ENCODE results near the gene MATR3.
A peak's percentile ranks its signal among the peaks of the same experiment; 100 is the strongest.
"Not testable (repeated sequence)": the region's sequence is repeated elsewhere in the genome, so short reads cannot be mapped to it uniquely, and the experiment has no call there.

MATR3 gene

GRCh38 chr5:139263946-139264345, 29.6 kb upstream of the MATR3 start:
- no peaks in the 10 kb centered on the region for H3K9me3 Mint-ChIP-seq
- H3K4me3 Mint-ChIP-seq = no peak overlapping the region
- no peaks in the 10 kb centered on the region for H3K36me3 Mint-ChIP-seq (ENCODE audit: insufficient read depth)
- DNase-seq (ENCODE audit: low spot score in 2 of 2) (no peak), ATAC-seq (replicated peaks; ENCODE audit: extremely low read depth, poor library complexity, severe bottlenecking) (no peak)
- H3K27ac Mint-ChIP-seq (ENCODE audit: low read depth) = no peak overlapping the region
- H3K27me3 Mint-ChIP-seq = peaks cover 10% of the 10 kb centered on the region
- H3K4me1 Mint-ChIP-seq = peaks cover 11% of the 10 kb centered on the region

GRCh38 chr5:139265001-139265400, 28.5 kb upstream of the MATR3 start:
- no peaks in the 10 kb centered on the region for H3K9me3 Mint-ChIP-seq
- peaks cover 11% of the 10 kb centered on the region for H3K4me1 Mint-ChIP-seq
- H3K36me3 Mint-ChIP-seq (ENCODE audit: insufficient read depth) = no peaks in the 10 kb centered on the region
- ATAC-seq (replicated peaks; ENCODE audit: extremely low read depth, poor library complexity, severe bottlenecking) (no peak), DNase-seq (ENCODE audit: low spot score in 2 of 2) (no peak)
- peaks cover 10% of the 10 kb centered on the region for H3K27me3 Mint-ChIP-seq
- no peak overlapping the region for H3K4me3 Mint-ChIP-seq
- H3K27ac Mint-ChIP-seq (ENCODE audit: low read depth) = no peak overlapping the region

- peaks cover 11% of the 10 kb centered on the region for H3K4me1 Mint-ChIP-seq
- no peak overlapping the region for H3K27ac Mint-ChIP-seq (ENCODE audit: low read depth)
- ATAC-seq (replicated peaks; ENCODE audit: extremely low read depth, poor library complexity, severe bottlenecking) = no peak
- no peak for DNase-seq (ENCODE audit: low spot score in 2 of 2)
- H3K9me3 Mint-ChIP-seq = no peaks in the 10 kb centered on the region
- no peak overlapping the region for H3K4me3 Mint-ChIP-seq
- H3K36me3 Mint-ChIP-seq (ENCODE audit: insufficient read depth) = no peaks in the 10 kb centered on the region
- peaks cover under 1% of the 10 kb centered on the region for H3K27me3 Mint-ChIP-seq
Observed at GRCh38 chr5:139266236-139266635, 27.3 kb upstream of the MATR3 start.

GRCh38 chr5:139267481-139267880, 26.1 kb upstream of the MATR3 start:
- Mint-ChIP-seq H3K27me3 (no peaks in the 10 kb centered on the region), H3K36me3 (ENCODE audit: insufficient read depth) (peaks cover 1% of the 10 kb centered on the region), H3K9me3 (no peaks in the 10 kb centered on the region), H3K27ac (ENCODE audit: low read depth) (no peak overlapping the region), H3K4me1 (peaks cover 9% of the 10 kb centered on the region), H3K4me3 (no peak overlapping the region)
- ATAC-seq (replicated peaks; ENCODE audit: extremely low read depth, poor library complexity, severe bottlenecking) (no peak), DNase-seq (ENCODE audit: low spot score in 2 of 2) (no peak)

- no peak for DNase-seq (ENCODE audit: low spot score in 2 of 2)
- H3K27ac Mint-ChIP-seq (ENCODE audit: low read depth) = no peak overlapping the region
- no peaks in the 10 kb centered on the region for H3K9me3 Mint-ChIP-seq
- H3K27me3 Mint-ChIP-seq = no peaks in the 10 kb centered on the region
- peaks cover 4% of the 10 kb centered on the region for H3K36me3 Mint-ChIP-seq (ENCODE audit: insufficient read depth)
- H3K4me3 Mint-ChIP-seq = no peak overlapping the region
- H3K4me1 Mint-ChIP-seq = peaks cover 20% of the 10 kb centered on the region
- no peak for ATAC-seq (replicated peaks; ENCODE audit: extremely low read depth, poor library complexity, severe bottlenecking)
Observed at GRCh38 chr5:139268364-139269202, 25.0 kb upstream of the MATR3 start.

GRCh38 chr5:139270718-139271117, 22.8 kb upstream of the MATR3 start:
- not testable (repeated sequence) for H3K27ac Mint-ChIP-seq (ENCODE audit: low read depth); DNase-seq (ENCODE audit: low spot score in 2 of 2); H3K4me3 Mint-ChIP-seq; H3K27me3 Mint-ChIP-seq; ATAC-seq (replicated peaks; ENCODE audit: extremely low read depth, poor library complexity, severe bottlenecking); H3K9me3 Mint-ChIP-seq
- H3K36me3 Mint-ChIP-seq (ENCODE audit: insufficient read depth) = peaks cover 14% of the 10 kb centered on the region
- H3K4me1 Mint-ChIP-seq = peaks cover 34% of the 10 kb centered on the region

- ATAC-seq (replicated peaks; ENCODE audit: extremely low read depth, poor library complexity, severe bottlenecking) = no peak
- H3K9me3 Mint-ChIP-seq = no peaks in the 10 kb centered on the region
- no peak overlapping the region for H3K27ac Mint-ChIP-seq (ENCODE audit: low read depth)
- peaks cover 41% of the 10 kb centered on the region for H3K4me1 Mint-ChIP-seq
- no peaks in the 10 kb centered on the region for H3K27me3 Mint-ChIP-seq
- H3K4me3 Mint-ChIP-seq = no peak overlapping the region
- H3K36me3 Mint-ChIP-seq (ENCODE audit: insufficient read depth) = peaks cover 14% of the 10 kb centered on the region
- no peak for DNase-seq (ENCODE audit: low spot score in 2 of 2)
Observed at GRCh38 chr5:139271201-139272027, 22.1 kb upstream of the MATR3 start.

GRCh38 chr5:139272471-139273321, 20.8 kb upstream of the MATR3 start:
- DNase-seq (ENCODE audit: low spot score in 2 of 2) (no peak), ATAC-seq (replicated peaks; ENCODE audit: extremely low read depth, poor library complexity, severe bottlenecking) (peak; percentile 41)
- H3K9me3 Mint-ChIP-seq = no peaks in the 10 kb centered on the region
- peak overlapping the region; percentile 83 for H3K4me3 Mint-ChIP-seq
- peak overlapping the region; percentile 16 for H3K27ac Mint-ChIP-seq (ENCODE audit: low read depth)
- peaks cover 14% of the 10 kb centered on the region for H3K36me3 Mint-ChIP-seq (ENCODE audit: insufficient read depth)
- H3K27me3 Mint-ChIP-seq = no peaks in the 10 kb centered on the region
- H3K4me1 Mint-ChIP-seq = peaks cover 49% of the 10 kb centered on the region

GRCh38 chr5:139273322-139273571, 20.3 kb upstream of the MATR3 start:
- ATAC-seq (replicated peaks; ENCODE audit: extremely low read depth, poor library complexity, severe bottlenecking) (peak; percentile 24), DNase-seq (ENCODE audit: low spot score in 2 of 2) (no peak)
- no peaks in the 10 kb centered on the region for H3K27me3 Mint-ChIP-seq
- peak overlapping the region; percentile 83 for H3K4me3 Mint-ChIP-seq
- no peaks in the 10 kb centered on the region for H3K9me3 Mint-ChIP-seq
- peaks cover 16% of the 10 kb centered on the region for H3K36me3 Mint-ChIP-seq (ENCODE audit: insufficient read depth)
- H3K27ac Mint-ChIP-seq (ENCODE audit: low read depth) = peak overlapping the region; percentile 16
- peaks cover 47% of the 10 kb centered on the region for H3K4me1 Mint-ChIP-seq

GRCh38 chr5:139273572-139274289, 19.8 kb upstream of the MATR3 start:
- Mint-ChIP-seq H3K4me1 (peaks cover 46% of the 10 kb centered on the region), H3K27ac (ENCODE audit: low read depth) (peak overlapping the region; percentile 16), H3K4me3 (peak overlapping the region; percentile 83), H3K9me3 (no peaks in the 10 kb centered on the region), H3K27me3 (no peaks in the 10 kb centered on the region), H3K36me3 (ENCODE audit: insufficient read depth) (peaks cover 16% of the 10 kb centered on the region)
- ATAC-seq (replicated peaks; ENCODE audit: extremely low read depth, poor library complexity, severe bottlenecking) = peak; percentile 78
- peak; percentile 77 to 86 for DNase-seq (ENCODE audit: low spot score in 2 of 2)

- no peaks in the 10 kb centered on the region for H3K9me3 Mint-ChIP-seq
- no peak overlapping the region for H3K27ac Mint-ChIP-seq (ENCODE audit: low read depth)
- no peaks in the 10 kb centered on the region for H3K27me3 Mint-ChIP-seq
- peaks cover 46% of the 10 kb centered on the region for H3K4me1 Mint-ChIP-seq
- ATAC-seq (replicated peaks; ENCODE audit: extremely low read depth, poor library complexity, severe bottlenecking) (no peak), DNase-seq (ENCODE audit: low spot score in 2 of 2) (no peak)
- H3K36me3 Mint-ChIP-seq (ENCODE audit: insufficient read depth) = peaks cover 20% of the 10 kb centered on the region
- peak overlapping the region; percentile 83 for H3K4me3 Mint-ChIP-seq
Observed at GRCh38 chr5:139275536-139275935, 18.0 kb upstream of the MATR3 start.

- H3K4me3 Mint-ChIP-seq = peak overlapping the region; percentile 83
- no peak for ATAC-seq (replicated peaks; ENCODE audit: extremely low read depth, poor library complexity, severe bottlenecking)
- no peaks in the 10 kb centered on the region for H3K27me3 Mint-ChIP-seq
- DNase-seq (ENCODE audit: low spot score in 2 of 2) = no peak
- no peak overlapping the region for H3K27ac Mint-ChIP-seq (ENCODE audit: low read depth)
- peaks cover 20% of the 10 kb centered on the region for H3K36me3 Mint-ChIP-seq (ENCODE audit: insufficient read depth)
- no peaks in the 10 kb centered on the region for H3K9me3 Mint-ChIP-seq
- peaks cover 46% of the 10 kb centered on the region for H3K4me1 Mint-ChIP-seq
Observed at GRCh38 chr5:139275956-139276355, 17.6 kb upstream of the MATR3 start.
